BLaER1 treated with 17β-estradiol and CSF1 and Interleukin-3, amounts not matched to agents 10 nM and 100 nM (cell line): ENCODE data around the gene ZNF132.
A peak's percentile ranks its signal among the peaks of the same experiment; 100 is the strongest.
"Not testable (repeated sequence)": the region's sequence is repeated elsewhere in the genome, so short reads cannot be mapped to it uniquely, and the experiment has no call there.

ENCODE experiments used
- H3K27ac ChIP-seq, 11 experiments: shearing (Covaris generic); formaldehyde crosslinking; 2 replicates each; pipeline ENCODE4 v1.8.1; 2022
- H3K27me3 ChIP-seq, 11 experiments: shearing (Covaris generic); formaldehyde crosslinking; 2 replicates each; pipeline ENCODE4 v1.8.1; 2022
- H3K36me3 ChIP-seq, 11 experiments: shearing (Covaris generic); formaldehyde crosslinking; 2 replicates each; pipeline ENCODE4 v1.8.1; 2022
- H3K4me1 ChIP-seq, 10 experiments: shearing (Covaris generic); formaldehyde crosslinking; 2 replicates each; pipeline ENCODE4 v1.8.1; 2022
- H3K4me2 ChIP-seq, 11 experiments: shearing (Covaris generic); formaldehyde crosslinking; 2 replicates each; pipeline ENCODE4 v1.8.1; 2022
- H3K4me3 ChIP-seq, 10 experiments: shearing (Covaris generic); formaldehyde crosslinking; 2 replicates each; pipeline ENCODE4 v1.8.1; 2022
- H3K9ac ChIP-seq, 11 experiments: shearing (Covaris generic); formaldehyde crosslinking; 2 replicates each; pipeline ENCODE4 v1.8.1; 2022
- H3K9me3 ChIP-seq, 11 experiments: shearing (Covaris generic); formaldehyde crosslinking; replicated peaks in 1 of 11; 2 replicates each; pipeline ENCODE4 v1.8.1; 2022
- H4K20me1 ChIP-seq, 11 experiments: shearing (Covaris generic); formaldehyde crosslinking; 2 replicates each; pipeline ENCODE4 v1.8.1; 2022
- Cebpa-rat ChIP-seq, 11 experiments: shearing (Covaris generic); IDR thresholded peaks; 2 replicates each; pipeline ENCODE4 v1.8.1; 2022

Gene ZNF132

GRCh38 chr19:58439576-58440554 lies at the start of gene ZNF132:
Gene ZNF132 (minus strand): TSS chr19:58440153. CDS start chr19:58439821, 332 bp downstream.
- Histone ChIP-seq H3K9ac (no peak within 1 kb of the TSS), H3K4me3 (no peak within 1 kb of the TSS), H3K27me3 (no peaks in the 10 kb centered on the region), H3K4me1 (0 out of 20 replicates have a peak, but pooled peaks cover 0 to 5% (median 0%) of the 10 kb centered on the region in 10 experiments), H3K9me3 (peaks cover 57 to 77% (median 64%) of the 10 kb centered on the region in 11 experiments), H4K20me1 (no peaks in the 10 kb centered on the region), H3K27ac (no peak within 1 kb of the TSS), H3K36me3 (peaks cover 0 to 4% (median 3%) of the 10 kb centered on the region in 11 experiments; a peak in 14 of 22 replicates), H3K4me2 (no peak within 1 kb of the TSS)
- TF ChIP-seq Cebpa-rat (IDR thresholded peaks at IDR 0.05), result no peak

DNA sequence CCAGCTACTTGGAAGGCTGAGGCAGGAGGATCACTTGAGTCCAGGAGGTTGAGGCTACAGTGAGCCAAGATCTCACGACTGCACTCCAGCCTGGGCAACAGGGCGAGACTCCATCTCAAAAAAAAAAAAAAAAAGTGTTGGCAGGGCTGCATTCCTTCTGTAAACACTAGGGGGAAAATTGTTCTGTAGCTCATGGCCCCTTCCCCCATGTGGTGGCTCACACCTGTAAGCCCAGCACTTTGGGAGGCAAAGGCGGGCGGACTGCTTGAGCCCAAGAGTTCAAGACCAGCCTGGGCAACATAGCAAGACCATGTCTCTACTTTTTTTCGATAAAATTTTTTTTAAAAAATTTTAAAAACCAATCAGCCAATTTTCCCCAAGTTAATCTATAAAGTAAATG lies 44.4 kb upstream of the ZNF132 start:
- H3K36me3 ChIP-seq, result peaks cover 0 to 34% (median 16%) of the 10 kb centered on the region in 11 experiments; a peak in 12 of 22 replicates
- H4K20me1 ChIP-seq, H3K27ac ChIP-seq, H3K27me3 ChIP-seq, H3K9ac ChIP-seq, H3K4me2 ChIP-seq, H3K9me3 ChIP-seq, H3K4me3 ChIP-seq: not testable (repeated sequence)
- peaks cover 0 to 31% (median 17%) of the 10 kb centered on the region in 10 experiments; a peak in 16 of 20 replicates for H3K4me1 ChIP-seq

DNA sequence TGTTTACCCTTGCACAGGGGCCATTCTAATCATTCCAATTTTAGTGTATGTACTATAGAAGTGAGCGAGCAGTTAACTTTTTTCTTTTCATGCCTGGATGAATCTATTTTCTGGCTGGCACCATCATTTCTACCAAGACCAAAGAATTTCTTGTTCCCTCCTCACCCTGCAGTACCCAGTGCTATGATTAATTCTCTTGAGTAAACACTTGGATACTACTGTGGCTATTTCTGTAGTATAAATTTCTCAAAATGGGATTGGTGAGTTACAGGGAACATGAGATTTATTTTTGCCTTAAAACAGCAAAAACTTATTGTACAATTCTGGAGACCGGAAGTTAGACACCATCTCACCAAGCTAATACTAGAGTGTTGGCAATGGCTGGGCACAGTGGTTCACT lies 43.8 kb upstream of the ZNF132 start:
- Histone ChIP-seq H3K36me3 (peaks cover 0 to 34% (median 16%) of the 10 kb centered on the region in 11 experiments; a peak in 13 of 22 replicates), H3K4me1 (peaks cover 0 to 31% (median 17%) of the 10 kb centered on the region in 10 experiments; a peak in 16 of 20 replicates), H3K4me3 (no peak overlapping the region), H3K9me3 (no peaks in the 10 kb centered on the region), H3K4me2 (no peak overlapping the region), H4K20me1 (no peaks in the 10 kb centered on the region), H3K27me3 (no peaks in the 10 kb centered on the region), H3K27ac (no peak overlapping the region), H3K9ac (no peak overlapping the region)
- TF ChIP-seq Cebpa-rat (IDR thresholded peaks at IDR 0.05), result no peak

- H3K9ac ChIP-seq, result peak overlapping the region in 6 of 11 experiments; percentile 15 to 51 (median 33); a peak in 5 of 22 replicates
- H3K4me1 ChIP-seq, result peaks cover 4 to 37% (median 22%) of the 10 kb centered on the region in 10 experiments; a peak in 19 of 20 replicates
- peak overlapping the region in 7 of 11 experiments; percentile 6 to 36 (median 26); a peak in 9 of 22 replicates for H3K27ac ChIP-seq
- H3K9me3 ChIP-seq, result no peaks in the 10 kb centered on the region
- H3K4me3 ChIP-seq, result no peak overlapping the region
- no peaks in the 10 kb centered on the region for H3K27me3 ChIP-seq
- H3K4me2 ChIP-seq, result peak overlapping the region in 9 of 11 experiments; percentile 6 to 66 (median 42); a peak in 15 of 22 replicates
- TF ChIP-seq Cebpa-rat (IDR thresholded peaks at IDR 0.05), result no peak
- peaks cover 0 to 34% (median 16%) of the 10 kb centered on the region in 11 experiments; a peak in 13 of 22 replicates for H3K36me3 ChIP-seq
- H4K20me1 ChIP-seq, result no peaks in the 10 kb centered on the region
Measured at GRCh38 chr19:58482372-58482771, 42.4 kb upstream of the ZNF132 start.

GRCh38 chr19:58480831-58481230 lies 40.9 kb upstream of the ZNF132 start:
- H3K4me1 ChIP-seq, result peaks cover 15 to 48% (median 32%) of the 10 kb centered on the region in 10 experiments
- no peak for TF ChIP-seq Cebpa-rat (IDR thresholded peaks at IDR 0.05)
- H3K9ac ChIP-seq, result peak overlapping the region in 3 of 11 experiments; percentile 16 to 24 (median 24); a peak in 2 of 22 replicates
- H3K4me3 ChIP-seq, result no peak overlapping the region
- no peaks in the 10 kb centered on the region for H4K20me1 ChIP-seq
- no peaks in the 10 kb centered on the region for H3K27me3 ChIP-seq
- no peak overlapping the region for H3K27ac ChIP-seq
- H3K9me3 ChIP-seq, result no peaks in the 10 kb centered on the region
- peak overlapping the region in 1 of 11 experiments; percentile 20; a peak in 1 of 22 replicates for H3K4me2 ChIP-seq
- H3K36me3 ChIP-seq, result peaks cover 0 to 34% (median 16%) of the 10 kb centered on the region in 11 experiments; a peak in 13 of 22 replicates

DNA sequence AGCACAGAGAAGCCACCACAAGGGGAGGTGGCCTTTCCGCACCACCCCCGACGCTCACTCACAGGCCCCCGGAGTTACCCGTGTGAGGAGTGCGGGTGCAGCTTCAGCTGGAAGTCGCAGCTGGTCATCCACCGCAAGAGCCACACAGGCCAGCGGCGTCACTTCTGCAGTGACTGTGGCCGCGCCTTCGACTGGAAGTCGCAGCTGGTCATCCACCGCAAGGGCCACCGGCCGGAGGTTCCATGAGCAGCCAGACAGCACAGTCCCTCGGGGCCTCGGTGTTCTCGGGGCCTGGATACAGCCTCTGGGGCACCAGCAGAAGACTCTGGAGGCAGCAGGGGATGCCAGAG lies 40.5 kb upstream of the ZNF132 start:
- no peak for TF ChIP-seq Cebpa-rat (IDR thresholded peaks at IDR 0.05)
- Histone ChIP-seq H3K36me3 (peaks cover 0 to 34% (median 16%) of the 10 kb centered on the region in 11 experiments; a peak in 13 of 22 replicates), H3K4me2 (peak overlapping the region in 1 of 11 experiments; percentile 20; a peak in 2 of 22 replicates), H3K27me3 (no peaks in the 10 kb centered on the region), H3K9me3 (no peaks in the 10 kb centered on the region), H3K9ac (peak overlapping the region in 2 of 11 experiments; percentile 16 to 24; a peak in 2 of 22 replicates), H3K27ac (no peak overlapping the region), H3K4me3 (no peak overlapping the region), H4K20me1 (no peaks in the 10 kb centered on the region), H3K4me1 (peaks cover 15 to 48% (median 32%) of the 10 kb centered on the region in 10 experiments)

GRCh38 chr19:58479736-58480480 lies 40.0 kb upstream of the ZNF132 start:
- Histone ChIP-seq H3K27me3 (no peaks in the 10 kb centered on the region), H3K9me3 (no peaks in the 10 kb centered on the region), H3K4me2 (no peak overlapping the region), H3K9ac (no peak overlapping the region; a peak in 1 of 22 replicates), H3K36me3 (peaks cover 0 to 34% (median 16%) of the 10 kb centered on the region in 11 experiments; a peak in 13 of 22 replicates), H3K27ac (no peak overlapping the region), H4K20me1 (peaks cover 0 to 4% (median 0%) of the 10 kb centered on the region in 11 experiments; a peak in 3 of 22 replicates), H3K4me1 (peaks cover 20 to 54% (median 38%) of the 10 kb centered on the region in 10 experiments), H3K4me3 (no peak overlapping the region)
- TF ChIP-seq Cebpa-rat (IDR thresholded peaks at IDR 0.05), result no peak

GRCh38 chr19:58479303-58479702 lies 39.4 kb upstream of the ZNF132 start:
- no peak overlapping the region; a peak in 1 of 22 replicates for H3K9ac ChIP-seq
- no peaks in the 10 kb centered on the region for H3K9me3 ChIP-seq
- TF ChIP-seq Cebpa-rat (IDR thresholded peaks at IDR 0.05), result no peak
- H3K36me3 ChIP-seq, result peaks cover 0 to 34% (median 16%) of the 10 kb centered on the region in 11 experiments; a peak in 13 of 22 replicates
- H3K4me2 ChIP-seq, result no peak overlapping the region
- no peak overlapping the region for H3K27ac ChIP-seq
- peaks cover 26 to 60% (median 44%) of the 10 kb centered on the region in 10 experiments for H3K4me1 ChIP-seq
- no peak overlapping the region for H3K4me3 ChIP-seq
- H4K20me1 ChIP-seq, result peaks cover 0 to 10% (median 4%) of the 10 kb centered on the region in 11 experiments; a peak in 9 of 22 replicates
- H3K27me3 ChIP-seq, result no peaks in the 10 kb centered on the region
